Activated T-cell treated with anti-CD3 and anti-CD28 coated beads, Interleukin-2, amount 50 U/mL, for 72 hours (primary cell): ENCODE results near the gene HTRA1. TPM values are rescaled to one million over a fixed set of nuclear protein-coding genes. Genes with fewer than 3 reads are reported as not detected.
A peak's percentile ranks its signal among the peaks of the same experiment; 100 is the strongest.

Experiments used
- ATAC-seq, 2 donors: fragments of 150-1000 bp; cut with Tn5 transposase; replicated peaks in 1 of 2; 2 replicates each; pipeline ENCODE4 v1.10.0; 2021; ENCODE audit warnings: moderate library complexity in 2 of 2, mild to moderate bottlenecking in 1 of 2
- DNase-seq, 2 donors: peaks; one replicate each; pipeline ENCODE4 v3.0.0; 2021 to 2022; ENCODE audit warnings: mixed read lengths in 1 of 2
- H3K27ac Mint-ChIP-seq: one replicate; pipeline ENCODE4 v1.8.0; 2022; ENCODE audit warnings: mild to moderate bottlenecking, moderate library complexity, mixed read lengths
- H3K27me3 Mint-ChIP-seq: one replicate; pipeline ENCODE4 v1.8.0; 2022; ENCODE audit warnings: low read depth, mixed read lengths
- H3K36me3 Mint-ChIP-seq, 2 donors: one replicate each; pipeline ENCODE4 v1.8.0; 2022; ENCODE audit warnings: mixed read lengths in 2 of 2, mild to moderate bottlenecking in 1 of 2; ENCODE audit not compliant: insufficient read depth in 2 of 2
- H3K4me1 Mint-ChIP-seq: one replicate; pipeline ENCODE4 v1.8.0; 2022; ENCODE audit warnings: low read depth, mixed read lengths
- H3K4me3 Mint-ChIP-seq, 2 donors: one replicate each; pipeline ENCODE4 v1.8.0; 2022; ENCODE audit warnings: mild to moderate bottlenecking in 2 of 2, mixed read lengths in 2 of 2, moderate library complexity in 2 of 2
- H3K9me3 Mint-ChIP-seq, 2 donors: one replicate each; pipeline ENCODE4 v1.8.0; 2022; ENCODE audit warnings: mixed read lengths in 2 of 2
- total RNA-seq, 2 donors: library from RNA; stranded (reverse); gene quantifications; one replicate each; pipeline ENCODE4 v1.2.3, GENCODE V29; 2022

HTRA1 gene
- not detected for total RNA-seq

- no peaks in the 10 kb centered on the region for H3K36me3 Mint-ChIP-seq
- ATAC-seq: peak; percentile 44 to 46
- no peaks in the 10 kb centered on the region for H3K9me3 Mint-ChIP-seq
- H3K27me3 Mint-ChIP-seq: peaks cover 76% of the 10 kb centered on the region
- peaks cover 8% of the 10 kb centered on the region for H3K4me1 Mint-ChIP-seq
- DNase-seq: no peak
- no peak within 1 kb of the TSS for H3K27ac Mint-ChIP-seq
- peak within 1 kb of the TSS; percentile 82 to 89 for H3K4me3 Mint-ChIP-seq
These were observed at the start of gene HTRA1 for GRCh38 chr10:122461367-122461728. Gene HTRA1 (plus strand): TSS chr10:122461553. CDS start chr10:122461653, 100 bp downstream.

- no peaks in the 10 kb centered on the region for H3K9me3 Mint-ChIP-seq
These were observed 48.0 kb upstream of the HTRA1 start for GRCh38 chr10:122413327-122413726.

GRCh38 chr10:122417667-122418066 is 43.7 kb upstream of the HTRA1 start:
- ATAC-seq (no peak), DNase-seq (no peak)
- Mint-ChIP-seq H3K27ac (peak overlapping the region; percentile 5), H3K4me3 (peak overlapping the region in 1 of 2 donors; percentile 41), H3K9me3 (no peaks in the 10 kb centered on the region), H3K4me1 (peaks cover 59% of the 10 kb centered on the region), H3K27me3 (no peaks in the 10 kb centered on the region), H3K36me3 (peaks cover 0 to 15% of the 10 kb centered on the region in 2 donors)

More at GRCh38 chr10:122413327-122413726, 48.0 kb upstream of the HTRA1 start:
- Mint-ChIP-seq H3K27me3 (no peaks in the 10 kb centered on the region), H3K4me1 (peaks cover 31% of the 10 kb centered on the region), H3K27ac (no peak overlapping the region), H3K4me3 (no peak overlapping the region), H3K36me3 (peaks cover 0 to 13% of the 10 kb centered on the region in 2 donors)
- DNase-seq: no peak
- no peak for ATAC-seq

GRCh38 chr10:122419016-122419415 is 42.3 kb upstream of the HTRA1 start:
- H3K36me3 Mint-ChIP-seq: peaks cover 0 to 12% of the 10 kb centered on the region in 2 donors
- no peaks in the 10 kb centered on the region for H3K9me3 Mint-ChIP-seq
- peaks cover 59% of the 10 kb centered on the region for H3K4me1 Mint-ChIP-seq
- ATAC-seq: no peak
- H3K4me3 Mint-ChIP-seq: no peak overlapping the region
- H3K27me3 Mint-ChIP-seq: no peaks in the 10 kb centered on the region
- H3K27ac Mint-ChIP-seq: no peak overlapping the region
- no peak for DNase-seq

GRCh38 chr10:122419876-122420623 is 41.3 kb upstream of the HTRA1 start:
- no peak overlapping the region for H3K4me3 Mint-ChIP-seq

GRCh38 chr10:122420624-122421007 is 40.7 kb upstream of the HTRA1 start:
- peak overlapping the region; percentile 41 to 75 for H3K4me3 Mint-ChIP-seq

More at GRCh38 chr10:122419876-122420623, 41.3 kb upstream of the HTRA1 start:
- H3K36me3 Mint-ChIP-seq: peaks cover 0 to 15% of the 10 kb centered on the region in 2 donors
- no peak for ATAC-seq
- H3K27ac Mint-ChIP-seq: no peak overlapping the region
- no peak for DNase-seq
- no peaks in the 10 kb centered on the region for H3K9me3 Mint-ChIP-seq
- no peaks in the 10 kb centered on the region for H3K27me3 Mint-ChIP-seq
- peaks cover 59% of the 10 kb centered on the region for H3K4me1 Mint-ChIP-seq

GRCh38 chr10:122421054-122421625 is 40.2 kb upstream of the HTRA1 start:
- ATAC-seq: peak in 1 of 2 donors; percentile 54
- Mint-ChIP-seq H3K9me3 (no peaks in the 10 kb centered on the region), H3K4me1 (peaks cover 50% of the 10 kb centered on the region), H3K4me3 (peak overlapping the region; percentile 41 to 75), H3K27me3 (no peaks in the 10 kb centered on the region), H3K36me3 (peaks cover 0 to 12% of the 10 kb centered on the region in 2 donors), H3K27ac (peak overlapping the region; percentile 94)
- DNase-seq: no peak

More at GRCh38 chr10:122420624-122421007, 40.7 kb upstream of the HTRA1 start:
- no peak for DNase-seq
- peak overlapping the region; percentile 94 for H3K27ac Mint-ChIP-seq
- H3K27me3 Mint-ChIP-seq: no peaks in the 10 kb centered on the region
- peaks cover 55% of the 10 kb centered on the region for H3K4me1 Mint-ChIP-seq
- H3K36me3 Mint-ChIP-seq: peaks cover 0 to 15% of the 10 kb centered on the region in 2 donors
- H3K9me3 Mint-ChIP-seq: no peaks in the 10 kb centered on the region
- ATAC-seq: no peak

- H3K9me3 Mint-ChIP-seq: no peaks in the 10 kb centered on the region
- H3K4me1 Mint-ChIP-seq: peaks cover 46% of the 10 kb centered on the region
- peak overlapping the region; percentile 22 for H3K27ac Mint-ChIP-seq
- H3K36me3 Mint-ChIP-seq: peaks cover 0 to 12% of the 10 kb centered on the region in 2 donors
- H3K4me3 Mint-ChIP-seq: peak overlapping the region in 1 of 2 donors; percentile 35
- DNase-seq: no peak
- H3K27me3 Mint-ChIP-seq: no peaks in the 10 kb centered on the region
- ATAC-seq: peak in 1 of 2 donors; percentile 51
These were observed 39.6 kb upstream of the HTRA1 start for GRCh38 chr10:122421742-122422141.

GRCh38 chr10:122422266-122422989 is 38.9 kb upstream of the HTRA1 start:
- no peaks in the 10 kb centered on the region for H3K27me3 Mint-ChIP-seq
- H3K27ac Mint-ChIP-seq: peak overlapping the region; percentile 48
- DNase-seq (peak in 1 of 2 donors; percentile 18), ATAC-seq (peak; percentile 50 to 79)
- peak overlapping the region in 1 of 2 donors; percentile 22 for H3K4me3 Mint-ChIP-seq
- H3K9me3 Mint-ChIP-seq: no peaks in the 10 kb centered on the region
- peaks cover 0 to 12% of the 10 kb centered on the region in 2 donors for H3K36me3 Mint-ChIP-seq
- peaks cover 43% of the 10 kb centered on the region for H3K4me1 Mint-ChIP-seq

GRCh38 chr10:122424059-122424458 is 37.3 kb upstream of the HTRA1 start:
- H3K9me3 Mint-ChIP-seq: no peaks in the 10 kb centered on the region
- H3K4me1 Mint-ChIP-seq: peaks cover 30% of the 10 kb centered on the region
- peaks cover 0 to 9% of the 10 kb centered on the region in 2 donors for H3K36me3 Mint-ChIP-seq
- ATAC-seq: no peak
- H3K27me3 Mint-ChIP-seq: no peaks in the 10 kb centered on the region
- no peak for DNase-seq
- no peak overlapping the region for H3K4me3 Mint-ChIP-seq
- no peak overlapping the region for H3K27ac Mint-ChIP-seq

- Mint-ChIP-seq H3K9me3 (no peaks in the 10 kb centered on the region), H3K4me3 (no peak overlapping the region), H3K36me3 (peaks cover 0 to 7% of the 10 kb centered on the region in 2 donors), H3K27me3 (no peaks in the 10 kb centered on the region), H3K4me1 (peaks cover 15% of the 10 kb centered on the region), H3K27ac (peak overlapping the region; percentile 11)
- DNase-seq (no peak), ATAC-seq (no peak)
These were observed 34.5 kb upstream of the HTRA1 start for GRCh38 chr10:122426829-122427228.

- peaks cover 10% of the 10 kb centered on the region for H3K4me1 Mint-ChIP-seq
- H3K4me3 Mint-ChIP-seq: no peak overlapping the region
- no peaks in the 10 kb centered on the region for H3K27me3 Mint-ChIP-seq
- no peak for ATAC-seq
- peak overlapping the region; percentile 11 for H3K27ac Mint-ChIP-seq
- DNase-seq: no peak
- no peaks in the 10 kb centered on the region for H3K9me3 Mint-ChIP-seq
- H3K36me3 Mint-ChIP-seq: peaks cover 0 to 7% of the 10 kb centered on the region in 2 donors
These were observed 34.1 kb upstream of the HTRA1 start for GRCh38 chr10:122427280-122427679.
